Epithelial cell of esophagus (primary cell): ENCODE measurements around the gene DOCK4.
A peak's percentile ranks its signal among the peaks of the same experiment; 100 is the strongest.

ENCODE experiments used
- DNase-seq: peaks from one replicate; pipeline ENCODE4 v3.0.0; 2010; ENCODE audit warnings: low read depth
- H3K4me3 ChIP-seq: 2 replicates; pipeline ENCODE4 v1.5.1; 2011; ENCODE audit warnings: mild to moderate bottlenecking, low read length, control low read depth
- CTCF ChIP-seq: IDR thresholded peaks from 2 replicates; pipeline ENCODE4 v1.5.1; 2011; ENCODE audit warnings: low read depth, mild to moderate bottlenecking, low read length, control low read depth, inconsistent platforms; ENCODE audit not compliant: insufficient read depth; ENCODE audit errors: missing control alignments

Gene DOCK4

GRCh38 chr7:112071856-112072255 is 134.3 kb downstream of the DOCK4 start:
- DNase-seq = peak; percentile 32
- no peak for TF ChIP-seq CTCF
- no peak overlapping the region for H3K4me3 ChIP-seq

GRCh38 chr7:112070674-112071256 is 135.4 kb downstream of the DOCK4 start:
- no peak overlapping the region for H3K4me3 ChIP-seq
- no peak for TF ChIP-seq CTCF
- DNase-seq = no peak

GRCh38 chr7:112069879-112070321 is 136.3 kb downstream of the DOCK4 start:
- no peak overlapping the region for H3K4me3 ChIP-seq
- DNase-seq = peak; percentile 70
- no peak for TF ChIP-seq CTCF

GRCh38 chr7:112068967-112069366 is 137.2 kb downstream of the DOCK4 start:
- no peak for DNase-seq
- no peak for TF ChIP-seq CTCF
- no peak overlapping the region for H3K4me3 ChIP-seq

- TF ChIP-seq CTCF = no peak
- H3K4me3 ChIP-seq = no peak overlapping the region
- peak; percentile 37 for DNase-seq
These were observed 138.3 kb downstream of the DOCK4 start for GRCh38 chr7:112067632-112068540.

GRCh38 chr7:112067200-112067599 is 139.0 kb downstream of the DOCK4 start:
- no peak overlapping the region for H3K4me3 ChIP-seq
- no peak for TF ChIP-seq CTCF
- DNase-seq = no peak
